Hematopoietic multipotent progenitor cell treated with erythropoietin and hydrocortisone succinate and interleukin-3 and kit ligand, for 17 days (in vitro differentiated cells): Measurements from ENCODE around the gene KRTAP4-11.
"Not testable (repeated sequence)": the region's sequence is repeated elsewhere in the genome, so short reads cannot be mapped to it uniquely, and the experiment has no call there.

Experiments used
- DNase-seq: peaks from one replicate; pipeline ENCODE4 v3.0.0-alpha.2; 2015; ENCODE audit warnings: low spot score

KRTAP4-11 gene

GRCh38 chr17:41117846-41118386 lies at the start of gene KRTAP4-11:
Gene KRTAP4-11 (minus strand): TSS chr17:41118373. CDS start chr17:41118315, 58 bp downstream.
- DNase-seq = not testable (repeated sequence)

- no peak for DNase-seq
These were observed 49.4 kb upstream of the KRTAP4-11 start for GRCh38 chr17:41167561-41167960.

- no peak for DNase-seq
These were observed 45.7 kb upstream of the KRTAP4-11 start for GRCh38 chr17:41163828-41164227.

GRCh38 chr17:41160648-41161047 lies 42.5 kb upstream of the KRTAP4-11 start, which contains the start of gene KRTAP4-4:
Gene KRTAP4-4 (minus strand): TSS chr17:41160748. CDS start chr17:41160691, 57 bp downstream.
- DNase-seq = no peak

- not testable (repeated sequence) for DNase-seq
These were observed 42.0 kb upstream of the KRTAP4-11 start for GRCh38 chr17:41160190-41160589.

- no peak for DNase-seq
These were observed 35.7 kb upstream of the KRTAP4-11 start for GRCh38 chr17:41153856-41154255.

GRCh38 chr17:41151525-41151924 lies 33.4 kb upstream of the KRTAP4-11 start:
- DNase-seq = no peak

- no peak for DNase-seq
These were observed 31.9 kb upstream of the KRTAP4-11 start for GRCh38 chr17:41150026-41150425.

GRCh38 chr17:41149652-41149985 lies 31.4 kb upstream of the KRTAP4-11 start, which contains the start of gene KRTAP4-5:
Gene KRTAP4-5 (minus strand): TSS chr17:41149825. CDS start chr17:41149767, 58 bp downstream.
- DNase-seq = no peak

- not testable (repeated sequence) for DNase-seq
These were observed 30.9 kb upstream of the KRTAP4-11 start for GRCh38 chr17:41148971-41149651.

GRCh38 chr17:41147531-41148204 lies 29.5 kb upstream of the KRTAP4-11 start:
- DNase-seq = no peak

GRCh38 chr17:41145261-41145660 lies 27.1 kb upstream of the KRTAP4-11 start:
- no peak for DNase-seq

- DNase-seq = no peak
These were observed 26.7 kb upstream of the KRTAP4-11 start for GRCh38 chr17:41144846-41145245.

GRCh38 chr17:41141361-41141760 lies 23.2 kb upstream of the KRTAP4-11 start:
- DNase-seq = no peak

GRCh38 chr17:41140360-41141131 lies 22.4 kb upstream of the KRTAP4-11 start, which contains the start of gene KRTAP4-6:
Gene KRTAP4-6 (minus strand): TSS chr17:41140544. CDS start chr17:41140487, 57 bp downstream.
- no peak for DNase-seq

- DNase-seq = not testable (repeated sequence)
These were observed 21.7 kb upstream of the KRTAP4-11 start for GRCh38 chr17:41139865-41140264.

GRCh38 chr17:41133880-41134735 lies 15.9 kb upstream of the KRTAP4-11 start:
- no peak for DNase-seq

- DNase-seq = no peak
These were observed 13.8 kb upstream of the KRTAP4-11 start for GRCh38 chr17:41131979-41132378.

- DNase-seq = no peak
These were observed 9.2 kb upstream of the KRTAP4-11 start for GRCh38 chr17:41127371-41127770.

GRCh38 chr17:41126412-41126811 lies 8.2 kb upstream of the KRTAP4-11 start:
- DNase-seq = no peak

GRCh38 chr17:41125064-41125463 lies 6.9 kb upstream of the KRTAP4-11 start:
- no peak for DNase-seq
